NCI-H82 treated with DMSO at 0.1 percent for 48 hours (cell line): Measurements from ENCODE around the gene FHAD1.
"Not testable (repeated sequence)": the region's sequence is repeated elsewhere in the genome, so short reads cannot be mapped to it uniquely, and the experiment has no call there.

Experiments
- DNase-seq: peaks from one replicate; lab custom pipeline; 2025; ENCODE audit not compliant: unreplicated experiment; lab: John Stamatoyannopoulos, UW

FHAD1 gene

GRCh38 chr1:15430787-15431570 is 184.0 kb downstream of the FHAD1 start:
- DNase-seq, result peak; percentile 38

GRCh38 chr1:15431571-15431948 is 184.5 kb downstream of the FHAD1 start:
- no peak for DNase-seq

GRCh38 chr1:15432324-15432723 is 185.3 kb downstream of the FHAD1 start:
- peak; percentile 83 for DNase-seq

- no peak for DNase-seq
Measured at GRCh38 chr1:15433471-15433870, 186.4 kb downstream of the FHAD1 start.

GRCh38 chr1:15434739-15435138 is 187.7 kb downstream of the FHAD1 start:
- DNase-seq, result not testable (repeated sequence)

- no peak for DNase-seq
Measured at GRCh38 chr1:15435239-15436077, 188.4 kb downstream of the FHAD1 start.

GRCh38 chr1:15436881-15437442 is 189.9 kb downstream of the FHAD1 start:
- DNase-seq, result no peak

- no peak for DNase-seq
Measured at GRCh38 chr1:15439325-15439724, 192.3 kb downstream of the FHAD1 start.

GRCh38 chr1:15440357-15440756 is 193.3 kb downstream of the FHAD1 start:
- DNase-seq, result no peak

- no peak for DNase-seq
Measured at GRCh38 chr1:15441247-15441646, 194.2 kb downstream of the FHAD1 start.

GRCh38 chr1:15442119-15442518 is 195.1 kb downstream of the FHAD1 start:
- no peak for DNase-seq

GRCh38 chr1:15442759-15443158 is 195.7 kb downstream of the FHAD1 start:
- no peak for DNase-seq

- no peak for DNase-seq
Measured at GRCh38 chr1:15443281-15443680, 196.3 kb downstream of the FHAD1 start.

- DNase-seq, result no peak
Measured at GRCh38 chr1:15444468-15445389, 197.7 kb downstream of the FHAD1 start.

- DNase-seq, result no peak
Measured at GRCh38 chr1:15445390-15446122, 198.5 kb downstream of the FHAD1 start.

- no peak for DNase-seq
Measured at GRCh38 chr1:15446212-15446611, 199.2 kb downstream of the FHAD1 start.
